GM23248 (cell line): ENCODE measurements around the gene RET.

ENCODE experiments used
- EZH2 ChIP-seq: fragments of 200-600 bp; sonication (generic); IDR thresholded peaks from 2 replicates; pipeline ENCODE4 v1.6.1; 2018; ENCODE audit warnings: antibody characterized with exemption, mild to moderate bottlenecking; ENCODE audit not compliant: insufficient read depth, poor library complexity, severe bottlenecking
- EZH2phosphoT487 ChIP-seq: fragments of 200-600 bp; sonication (generic); IDR thresholded peaks from 2 replicates; pipeline ENCODE4 v1.6.1; 2018; ENCODE audit warnings: antibody characterized with exemption, moderate library complexity, mild to moderate bottlenecking, low read depth; ENCODE audit not compliant: insufficient read depth

GRCh38 chr10:43046288-43046991, 30.4 kb upstream of the RET start:
- no peak for TF ChIP-seq EZH2
- no peak for TF ChIP-seq EZH2phosphoT487
